ENCODE measurements around the gene TUT7. TPM values are rescaled to one million over a fixed set of nuclear protein-coding genes. Genes with fewer than 3 reads are reported as not detected.
A peak's percentile ranks its signal among the peaks of the same experiment; 100 is the strongest.

Gene TUT7
- total and polyA plus RNA-seq, 10 of the 15 experiments (the other 5 are each of a cell fraction or from before 2014, with no cell fraction given): 10.0 to 49.8 (median 30.4) TPM

DNA sequence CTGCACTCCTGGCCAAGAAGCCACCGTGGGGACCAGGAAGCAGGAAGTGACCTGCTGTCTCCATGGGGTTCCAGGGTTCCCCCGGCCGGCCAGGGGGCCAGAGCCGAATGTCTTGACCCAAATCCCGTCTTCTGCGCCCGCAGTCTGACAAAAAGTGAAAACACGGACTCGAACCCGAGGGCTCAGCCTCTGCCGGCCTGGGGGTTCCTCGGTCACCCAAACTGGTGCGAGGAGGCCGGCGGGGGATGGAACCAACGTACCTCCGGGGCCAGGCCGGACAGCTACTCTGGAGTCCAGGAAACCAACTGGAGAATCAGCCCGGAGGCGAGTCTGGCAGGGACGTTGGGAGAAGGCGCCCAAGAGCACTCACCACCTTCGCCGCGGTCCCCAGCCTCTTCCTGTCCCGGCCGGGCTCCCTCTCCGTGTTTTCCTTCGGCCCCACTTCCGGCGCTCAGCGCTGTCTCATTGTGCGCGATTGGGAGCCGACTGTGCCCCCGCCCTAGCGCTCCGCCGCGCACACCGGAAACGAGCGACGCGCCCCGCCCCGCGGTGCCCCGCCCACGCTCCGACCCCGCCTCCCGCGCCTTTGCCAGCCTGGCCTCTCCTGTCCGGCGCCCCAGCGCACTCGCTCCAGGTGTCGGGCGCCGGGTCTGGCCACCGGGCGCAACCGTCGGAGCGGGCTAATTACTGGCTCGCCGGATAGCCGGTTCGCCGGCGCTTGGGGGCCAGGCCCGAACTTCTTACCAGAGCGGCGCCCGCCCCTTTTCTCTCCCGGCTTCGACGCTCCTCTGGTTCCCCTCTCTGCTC is at the start of gene TUT7 (continued):
- TF ChIP-seq, protein P1, sequence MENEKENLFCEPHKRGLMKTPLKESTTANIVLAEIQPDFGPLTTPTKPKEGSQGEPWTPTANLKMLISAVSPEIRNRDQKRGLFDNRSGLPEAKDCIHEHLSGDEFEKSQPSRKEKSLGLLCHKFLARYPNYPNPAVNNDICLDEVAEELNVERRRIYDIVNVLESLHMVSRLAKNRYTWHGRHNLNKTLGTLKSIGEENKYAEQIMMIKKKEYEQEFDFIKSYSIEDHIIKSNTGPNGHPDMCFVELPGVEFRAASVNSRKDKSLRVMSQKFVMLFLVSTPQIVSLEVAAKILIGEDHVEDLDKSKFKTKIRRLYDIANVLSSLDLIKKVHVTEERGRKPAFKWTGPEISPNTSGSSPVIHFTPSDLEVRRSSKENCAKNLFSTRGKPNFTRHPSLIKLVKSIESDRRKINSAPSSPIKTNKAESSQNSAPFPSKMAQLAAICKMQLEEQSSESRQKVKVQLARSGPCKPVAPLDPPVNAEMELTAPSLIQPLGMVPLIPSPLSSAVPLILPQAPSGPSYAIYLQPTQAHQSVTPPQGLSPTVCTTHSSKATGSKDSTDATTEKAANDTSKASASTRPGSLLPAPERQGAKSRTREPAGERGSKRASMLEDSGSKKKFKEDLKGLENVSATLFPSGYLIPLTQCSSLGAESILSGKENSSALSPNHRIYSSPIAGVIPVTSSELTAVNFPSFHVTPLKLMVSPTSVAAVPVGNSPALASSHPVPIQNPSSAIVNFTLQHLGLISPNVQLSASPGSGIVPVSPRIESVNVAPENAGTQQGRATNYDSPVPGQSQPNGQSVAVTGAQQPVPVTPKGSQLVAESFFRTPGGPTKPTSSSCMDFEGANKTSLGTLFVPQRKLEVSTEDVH (IDR thresholded peaks at IDR 0.05; ENCODE audit: low read depth, partially characterized antibody): no peak
- TF ChIP-seq TCF7 (IDR thresholded peaks at IDR 0.05; ENCODE audit: borderline replicate concordance) (0 out of 2 replicates have a peak, but pooled peaks have one; percentile 36), MEF2B (IDR thresholded peaks at IDR 0.05; ENCODE audit: partially characterized antibody, poor library complexity, severe bottlenecking) (no peak), PML (IDR thresholded peaks at IDR 0.05; ENCODE audit: low read length) (peak; percentile 57; the same call in 1 of the 2 replicates), GATAD2B (conservative IDR thresholded peaks at IDR 0.05; ENCODE audit: low read depth) (peak; percentile 79), MEF2A (IDR thresholded peaks at IDR 0.05; ENCODE audit: insufficient read depth, low read depth, low read length) (no peak), MYC (IDR thresholded peaks at IDR 0.05; ENCODE audit: insufficient read depth, insufficient read length, insufficient replicate concordance, low read length, severe bottlenecking) (no peak), EZH2 (IDR thresholded peaks at IDR 0.05; ENCODE audit: borderline replicate concordance, control insufficient read depth, low read depth, low read length) (no peak), ZNF217 (IDR thresholded peaks at IDR 0.05) (no peak), CHD4 (IDR thresholded peaks at IDR 0.05) (no peak), EP300 (IDR thresholded peaks at IDR 0.05; ENCODE audit: borderline replicate concordance in 1 of 2, control insufficient read depth in 1 of 2, low read depth in 2 of 2, low read length in 2 of 2) (no peak), TAF1 (IDR thresholded peaks at IDR 0.05; ENCODE audit: borderline replicate concordance, low read depth, low read length) (peak; percentile 38), EED (IDR thresholded peaks at IDR 0.05; ENCODE audit: low read depth) (peak; percentile 61), HDAC2 (IDR thresholded peaks at IDR 0.05) (0 out of 2 replicates have a peak, but pooled peaks have one; percentile 11), ZZZ3 (IDR thresholded peaks at IDR 0.05; ENCODE audit: control insufficient read depth, insufficient read length, low read depth) (no peak), ATF7 (IDR thresholded peaks at IDR 0.05; ENCODE audit: low read depth) (0 out of 2 replicates have a peak, but pooled peaks have one; percentile 22), MXI1 (IDR thresholded peaks at IDR 0.05; ENCODE audit: low read depth, low read length) (peak; percentile 46; the same call in 1 of the 2 replicates), EGR1 (IDR thresholded peaks at IDR 0.05; ENCODE audit: borderline replicate concordance in 1 of 2, low read depth in 2 of 2, low read length in 2 of 2) (peak; percentile 39 to 94)
- TF ChIP-seq, protein P2, sequence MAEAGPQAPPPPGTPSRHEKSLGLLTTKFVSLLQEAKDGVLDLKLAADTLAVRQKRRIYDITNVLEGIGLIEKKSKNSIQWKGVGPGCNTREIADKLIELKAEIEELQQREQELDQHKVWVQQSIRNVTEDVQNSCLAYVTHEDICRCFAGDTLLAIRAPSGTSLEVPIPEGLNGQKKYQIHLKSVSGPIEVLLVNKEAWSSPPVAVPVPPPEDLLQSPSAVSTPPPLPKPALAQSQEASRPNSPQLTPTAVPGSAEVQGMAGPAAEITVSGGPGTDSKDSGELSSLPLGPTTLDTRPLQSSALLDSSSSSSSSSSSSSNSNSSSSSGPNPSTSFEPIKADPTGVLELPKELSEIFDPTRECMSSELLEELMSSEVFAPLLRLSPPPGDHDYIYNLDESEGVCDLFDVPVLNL (IDR thresholded peaks at IDR 0.05; ENCODE audit: low read depth, low read length): no peak
- TF ChIP-seq, protein P3, sequence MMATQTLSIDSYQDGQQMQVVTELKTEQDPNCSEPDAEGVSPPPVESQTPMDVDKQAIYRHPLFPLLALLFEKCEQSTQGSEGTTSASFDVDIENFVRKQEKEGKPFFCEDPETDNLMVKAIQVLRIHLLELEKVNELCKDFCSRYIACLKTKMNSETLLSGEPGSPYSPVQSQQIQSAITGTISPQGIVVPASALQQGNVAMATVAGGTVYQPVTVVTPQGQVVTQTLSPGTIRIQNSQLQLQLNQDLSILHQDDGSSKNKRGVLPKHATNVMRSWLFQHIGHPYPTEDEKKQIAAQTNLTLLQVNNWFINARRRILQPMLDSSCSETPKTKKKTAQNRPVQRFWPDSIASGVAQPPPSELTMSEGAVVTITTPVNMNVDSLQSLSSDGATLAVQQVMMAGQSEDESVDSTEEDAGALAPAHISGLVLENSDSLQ (IDR thresholded peaks at IDR 0.05): peak; percentile 39; the same call in 1 of the 2 replicates
